Measurements from ENCODE around the gene CLIP2. TPM values are rescaled to one million over a fixed set of nuclear protein-coding genes. Genes with fewer than 3 reads are reported as not detected.
"Not testable (repeated sequence)": the region's sequence is repeated elsewhere in the genome, so short reads cannot be mapped to it uniquely, and the experiment has no call there.

The CLIP2 gene
- polyA plus RNA-seq, 1 donor from 2014 or later: 25.7 TPM

DNA sequence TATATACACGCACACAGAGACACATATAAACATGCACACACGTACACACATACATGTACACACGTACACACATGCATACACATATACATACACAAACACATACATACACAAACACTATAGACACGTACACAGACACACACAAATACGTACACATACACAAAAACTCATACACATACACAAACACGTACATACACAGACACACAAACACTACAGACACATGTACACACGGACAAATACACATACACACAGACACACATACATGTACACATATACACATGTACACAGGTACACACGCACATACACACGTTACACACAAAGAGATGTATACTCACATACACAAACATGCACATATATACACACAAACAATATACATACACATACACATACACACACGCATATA is 129.3 kb downstream of the CLIP2 start:
- Histone ChIP-seq H3K27ac (ENCODE audit: low read length) (no peak overlapping the region), H3K36me3 (ENCODE audit: insufficient read depth, low read length) (no peaks in the 10 kb centered on the region), H3K9me3 (ENCODE audit: low read length) (no peaks in the 10 kb centered on the region), H3K9ac (ENCODE audit: low read length) (no peak overlapping the region), H3K27me3 (ENCODE audit: insufficient read depth, low read depth, low read length) (no peaks in the 10 kb centered on the region), H3K9me2 (ENCODE audit: insufficient read depth, low read length) (no peaks in the 10 kb centered on the region), H3K4me3 (ENCODE audit: low read length) (no peak overlapping the region), H3K79me2 (replicated peaks; ENCODE audit: insufficient read depth, low read length) (no peaks in the 10 kb centered on the region), H2AFZ (ENCODE audit: low read depth, low read length) (no peak overlapping the region), H3K4me2 (ENCODE audit: low read length) (no peak overlapping the region), H3F3A (ENCODE audit: insufficient read depth, low read length, poor library complexity, severe bottlenecking) (no peaks in the 10 kb centered on the region), H4K20me1 (ENCODE audit: insufficient read depth) (no peaks in the 10 kb centered on the region)
- TF ChIP-seq, protein P1, sequence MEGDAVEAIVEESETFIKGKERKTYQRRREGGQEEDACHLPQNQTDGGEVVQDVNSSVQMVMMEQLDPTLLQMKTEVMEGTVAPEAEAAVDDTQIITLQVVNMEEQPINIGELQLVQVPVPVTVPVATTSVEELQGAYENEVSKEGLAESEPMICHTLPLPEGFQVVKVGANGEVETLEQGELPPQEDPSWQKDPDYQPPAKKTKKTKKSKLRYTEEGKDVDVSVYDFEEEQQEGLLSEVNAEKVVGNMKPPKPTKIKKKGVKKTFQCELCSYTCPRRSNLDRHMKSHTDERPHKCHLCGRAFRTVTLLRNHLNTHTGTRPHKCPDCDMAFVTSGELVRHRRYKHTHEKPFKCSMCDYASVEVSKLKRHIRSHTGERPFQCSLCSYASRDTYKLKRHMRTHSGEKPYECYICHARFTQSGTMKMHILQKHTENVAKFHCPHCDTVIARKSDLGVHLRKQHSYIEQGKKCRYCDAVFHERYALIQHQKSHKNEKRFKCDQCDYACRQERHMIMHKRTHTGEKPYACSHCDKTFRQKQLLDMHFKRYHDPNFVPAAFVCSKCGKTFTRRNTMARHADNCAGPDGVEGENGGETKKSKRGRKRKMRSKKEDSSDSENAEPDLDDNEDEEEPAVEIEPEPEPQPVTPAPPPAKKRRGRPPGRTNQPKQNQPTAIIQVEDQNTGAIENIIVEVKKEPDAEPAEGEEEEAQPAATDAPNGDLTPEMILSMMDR (IDR thresholded peaks at IDR 0.05; ENCODE audit: poor library complexity, severe bottlenecking): no peak
- TF ChIP-seq, protein P2, sequence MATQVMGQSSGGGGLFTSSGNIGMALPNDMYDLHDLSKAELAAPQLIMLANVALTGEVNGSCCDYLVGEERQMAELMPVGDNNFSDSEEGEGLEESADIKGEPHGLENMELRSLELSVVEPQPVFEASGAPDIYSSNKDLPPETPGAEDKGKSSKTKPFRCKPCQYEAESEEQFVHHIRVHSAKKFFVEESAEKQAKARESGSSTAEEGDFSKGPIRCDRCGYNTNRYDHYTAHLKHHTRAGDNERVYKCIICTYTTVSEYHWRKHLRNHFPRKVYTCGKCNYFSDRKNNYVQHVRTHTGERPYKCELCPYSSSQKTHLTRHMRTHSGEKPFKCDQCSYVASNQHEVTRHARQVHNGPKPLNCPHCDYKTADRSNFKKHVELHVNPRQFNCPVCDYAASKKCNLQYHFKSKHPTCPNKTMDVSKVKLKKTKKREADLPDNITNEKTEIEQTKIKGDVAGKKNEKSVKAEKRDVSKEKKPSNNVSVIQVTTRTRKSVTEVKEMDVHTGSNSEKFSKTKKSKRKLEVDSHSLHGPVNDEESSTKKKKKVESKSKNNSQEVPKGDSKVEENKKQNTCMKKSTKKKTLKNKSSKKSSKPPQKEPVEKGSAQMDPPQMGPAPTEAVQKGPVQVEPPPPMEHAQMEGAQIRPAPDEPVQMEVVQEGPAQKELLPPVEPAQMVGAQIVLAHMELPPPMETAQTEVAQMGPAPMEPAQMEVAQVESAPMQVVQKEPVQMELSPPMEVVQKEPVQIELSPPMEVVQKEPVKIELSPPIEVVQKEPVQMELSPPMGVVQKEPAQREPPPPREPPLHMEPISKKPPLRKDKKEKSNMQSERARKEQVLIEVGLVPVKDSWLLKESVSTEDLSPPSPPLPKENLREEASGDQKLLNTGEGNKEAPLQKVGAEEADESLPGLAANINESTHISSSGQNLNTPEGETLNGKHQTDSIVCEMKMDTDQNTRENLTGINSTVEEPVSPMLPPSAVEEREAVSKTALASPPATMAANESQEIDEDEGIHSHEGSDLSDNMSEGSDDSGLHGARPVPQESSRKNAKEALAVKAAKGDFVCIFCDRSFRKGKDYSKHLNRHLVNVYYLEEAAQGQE (IDR thresholded peaks at IDR 0.05; ENCODE audit: borderline replicate concordance): no peak
- TF ChIP-seq RAD21 (conservative IDR thresholded peaks at IDR 0.05) (no peak), MXI1 (conservative IDR thresholded peaks at IDR 0.05; ENCODE audit: poor library complexity, severe bottlenecking) (no peak), TAF1 (IDR thresholded peaks at IDR 0.05; ENCODE audit: low read depth) (no peak), SMC3 (conservative IDR thresholded peaks at IDR 0.05; ENCODE audit: poor library complexity) (no peak), EP300 (conservative IDR thresholded peaks at IDR 0.05; ENCODE audit: poor library complexity, severe bottlenecking) (no peak), EZH2 (IDR thresholded peaks at IDR 0.05; ENCODE audit: borderline replicate concordance, insufficient read depth, low read length, poor library complexity, severe bottlenecking) (no peak), POLR2AphosphoS5 (IDR thresholded peaks at IDR 0.05) (no peak)

DNA sequence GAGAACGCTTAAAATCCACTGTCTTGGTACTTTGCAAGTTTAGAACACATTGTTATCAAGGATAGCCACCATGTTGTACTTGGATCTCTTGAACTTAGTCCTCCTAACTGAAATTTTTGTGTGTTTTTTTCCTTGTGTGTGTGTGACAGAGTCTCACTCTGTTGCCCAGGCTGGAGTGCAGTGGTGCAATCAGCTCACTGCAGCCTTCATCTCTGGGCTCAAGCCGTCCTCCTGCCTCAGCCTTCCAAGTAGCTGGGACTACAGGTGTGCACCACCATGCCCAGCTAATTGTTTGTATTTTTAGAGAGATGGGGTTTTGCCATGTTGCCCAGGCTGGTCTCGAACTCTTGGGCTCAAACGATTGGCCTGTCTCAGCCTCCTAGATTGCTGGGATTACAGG is 130.0 kb downstream of the CLIP2 start:
- not testable (repeated sequence) for H3K4me3 ChIP-seq (ENCODE audit: low read length); H3K9me3 ChIP-seq (ENCODE audit: low read length); H3F3A ChIP-seq (ENCODE audit: insufficient read depth, low read length, poor library complexity, severe bottlenecking); H3K79me2 ChIP-seq (replicated peaks; ENCODE audit: insufficient read depth, low read length); H2AFZ ChIP-seq (ENCODE audit: low read depth, low read length); H3K27me3 ChIP-seq (ENCODE audit: insufficient read depth, low read depth, low read length); H3K9ac ChIP-seq (ENCODE audit: low read length); H3K36me3 ChIP-seq (ENCODE audit: insufficient read depth, low read length); H4K20me1 ChIP-seq (ENCODE audit: insufficient read depth); H3K27ac ChIP-seq (ENCODE audit: low read length); H3K4me2 ChIP-seq (ENCODE audit: low read length); H3K9me2 ChIP-seq (ENCODE audit: insufficient read depth, low read length)

DNA sequence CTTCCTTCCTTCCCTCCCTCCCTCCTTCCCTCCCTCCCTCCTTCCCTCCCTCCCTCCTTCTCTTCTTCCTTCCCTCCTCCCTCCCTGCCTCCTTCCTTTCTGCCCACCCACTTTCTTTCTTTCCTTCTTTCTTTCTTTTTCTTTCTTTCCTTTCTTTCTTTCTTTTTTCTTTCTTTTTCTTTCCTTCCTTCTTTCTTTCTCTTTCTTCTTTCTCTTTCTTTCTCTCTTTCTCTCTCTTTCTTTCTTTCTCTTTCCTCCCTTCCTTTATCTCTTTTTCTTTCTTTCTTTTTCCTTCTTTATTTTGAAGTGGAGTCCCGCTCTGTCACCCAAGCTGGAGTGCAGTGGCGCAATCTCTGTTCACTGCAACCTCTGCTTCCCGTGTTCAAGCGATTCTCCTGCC is 130.8 kb downstream of the CLIP2 start:
- no peaks in the 10 kb centered on the region for H4K20me1 ChIP-seq (ENCODE audit: insufficient read depth)
- H3F3A ChIP-seq (ENCODE audit: insufficient read depth, low read length, poor library complexity, severe bottlenecking): no peaks in the 10 kb centered on the region
- no peaks in the 10 kb centered on the region for H3K27me3 ChIP-seq (ENCODE audit: insufficient read depth, low read depth, low read length)
- H2AFZ ChIP-seq (ENCODE audit: low read depth, low read length): no peak overlapping the region
- no peak overlapping the region for H3K4me3 ChIP-seq (ENCODE audit: low read length)
- no peaks in the 10 kb centered on the region for H3K79me2 ChIP-seq (replicated peaks; ENCODE audit: insufficient read depth, low read length)
- H3K36me3 ChIP-seq (ENCODE audit: insufficient read depth, low read length): no peaks in the 10 kb centered on the region
- TF ChIP-seq RAD21 (conservative IDR thresholded peaks at IDR 0.05) (no peak), EP300 (conservative IDR thresholded peaks at IDR 0.05; ENCODE audit: poor library complexity, severe bottlenecking) (no peak), EZH2 (IDR thresholded peaks at IDR 0.05; ENCODE audit: borderline replicate concordance, insufficient read depth, low read length, poor library complexity, severe bottlenecking) (no peak), MXI1 (conservative IDR thresholded peaks at IDR 0.05; ENCODE audit: poor library complexity, severe bottlenecking) (no peak), TAF1 (IDR thresholded peaks at IDR 0.05; ENCODE audit: low read depth) (no peak), POLR2AphosphoS5 (IDR thresholded peaks at IDR 0.05) (no peak)
- TF ChIP-seq, protein P2 (IDR thresholded peaks at IDR 0.05; ENCODE audit: borderline replicate concordance): no peak
- TF ChIP-seq, protein P1 (IDR thresholded peaks at IDR 0.05; ENCODE audit: poor library complexity, severe bottlenecking): no peak
- no peak overlapping the region for H3K9ac ChIP-seq (ENCODE audit: low read length)
- H3K4me2 ChIP-seq (ENCODE audit: low read length): no peak overlapping the region
- no peaks in the 10 kb centered on the region for H3K9me2 ChIP-seq (ENCODE audit: insufficient read depth, low read length)
- no peak overlapping the region for H3K27ac ChIP-seq (ENCODE audit: low read length)
- no peaks in the 10 kb centered on the region for H3K9me3 ChIP-seq (ENCODE audit: low read length)

Measured in neural cell (in vitro differentiated cells).